ENCODE measurements around the gene PRSS36. TPM values are rescaled to one million over a fixed set of nuclear protein-coding genes. Genes with fewer than 3 reads are reported as not detected.

Gene PRSS36
- total RNA-seq, 2 experiments from 2014 or later, result 0.23 to 0.31 TPM

- ChIA-PET CTCF (no interaction called here), POLR2A (no interaction called here)
These were observed 1.6 kb downstream of the PRSS36 start for GRCh38 chr16:31148281-31148728.

- ChIA-PET CTCF (no interaction called here), POLR2A (no interaction called here)
These were observed 2.3 kb downstream of the PRSS36 start for GRCh38 chr16:31147574-31147973.

GRCh38 chr16:31145398-31145990, 4.4 kb downstream of the PRSS36 start:
- POLR2A ChIA-PET, result no interaction called here
- CTCF ChIA-PET, result interaction anchor here (0.7 to 1.3 kb wide), 2 partner anchors 161 to 315 kb away, joined by 3 to 7 read pairs; no protein-coding TSS in a partner anchor

- ChIA-PET CTCF (interaction anchor here (0.6 to 3.3 kb wide), 5 partner anchors 35 to 316 kb away, joined by 3 to 14 read pairs (median 4); partner anchors contain the start of gene FUS), POLR2A (interaction anchor here (2.9 kb wide), 1 partner anchor 26 kb away, joined by 27 read pairs; the partner anchor contains the start of gene KAT8)
These were observed 5.4 kb downstream of the PRSS36 start for GRCh38 chr16:31144418-31144817.

- ChIA-PET POLR2A (interaction anchor here (2.6 to 2.9 kb wide), 2 partner anchors 26 to 36 kb away, joined by 22 to 27 read pairs; partner anchors contain the start of genes FUS and KAT8), CTCF (interaction anchor here (0.9 to 3.3 kb wide), 3 partner anchors 36 to 293 kb away, joined by 3 to 14 read pairs (median 3); partner anchors contain the start of gene FUS)
These were observed 6.1 kb downstream of the PRSS36 start for GRCh38 chr16:31143694-31144148.

- CTCF ChIA-PET, result interaction anchor here (0.6 to 3.3 kb wide), 26 partner anchors 8 to 536 kb away, joined by 3 to 18 read pairs (median 6); partner anchors contain the start of genes FUS, HSD3B7, KAT8 and PYCARD
- POLR2A ChIA-PET, result interaction anchor here (0.6 to 2.9 kb wide), 7 partner anchors 25 to 318 kb away, joined by 3 to 27 read pairs (median 6); partner anchors contain the start of genes FUS, KAT8, ZNF646 and ZNF668
These were observed 6.7 kb downstream of the PRSS36 start for GRCh38 chr16:31143011-31143693.

- ChIA-PET POLR2A (interaction anchor here (0.5 to 2.9 kb wide), 13 partner anchors 22 to 318 kb away, joined by 3 to 27 read pairs (median 4); partner anchors contain the start of genes FUS, KAT8, ZNF646 and ZNF668), CTCF (interaction anchor here (0.6 to 3.3 kb wide), 33 partner anchors 9 to 536 kb away, joined by 3 to 18 read pairs (median 4); partner anchors contain the start of genes FUS, HSD3B7, KAT8 and PYCARD)
These were observed 7.5 kb downstream of the PRSS36 start for GRCh38 chr16:31142109-31143010.

- ChIA-PET POLR2A (interaction anchor here (0.6 to 2.9 kb wide), 10 partner anchors 21 to 319 kb away, joined by 3 to 27 read pairs (median 5); partner anchors contain the start of genes FUS, KAT8, ZNF646 and ZNF668), CTCF (interaction anchor here (0.7 to 3.3 kb wide), 28 partner anchors 8 to 319 kb away, joined by 3 to 18 read pairs (median 5); partner anchors contain the start of genes FUS, HSD3B7, KAT8 and PYCARD)
These were observed 8.3 kb downstream of the PRSS36 start for GRCh38 chr16:31141489-31142108.

- ChIA-PET CTCF (interaction anchor here (1.8 to 3.3 kb wide), 3 partner anchors 20 to 39 kb away, joined by 8 to 18 read pairs (median 14); partner anchors contain the start of genes FUS and KAT8), POLR2A (interaction anchor here (2.6 kb wide), 1 partner anchor 39 kb away, joined by 22 read pairs; the partner anchor contains the start of gene FUS)
These were observed 8.8 kb downstream of the PRSS36 start for GRCh38 chr16:31141071-31141469.

- ChIA-PET POLR2A (no interaction called here), CTCF (interaction anchor here (0.6 to 0.7 kb wide), 3 partner anchors 49 to 702 kb away, joined by 3 to 4 read pairs (median 3); no protein-coding TSS in a partner anchor)
These were observed 11.0 kb downstream of the PRSS36 start for GRCh38 chr16:31138621-31139578.

GRCh38 chr16:31136822-31137499, 12.9 kb downstream of the PRSS36 start:
- ChIA-PET CTCF (interaction anchor here (2.3 kb wide), 1 partner anchor 11 kb away, joined by 4 read pairs; no protein-coding TSS in a partner anchor), POLR2A (interaction anchor here (0.5 kb wide), 1 partner anchor 78 kb away, joined by 5 read pairs; no protein-coding TSS in a partner anchor)

GRCh38 chr16:31136287-31136662, 13.6 kb downstream of the PRSS36 start:
- POLR2A ChIA-PET, result no interaction called here

GRCh38 chr16:31135535-31136286, 14.2 kb downstream of the PRSS36 start, which contains the start of gene PRSS8:
PRSS8 (minus strand) TSS chr16:31135727; CDS start chr16:31135498, 229 bp downstream.
- ChIA-PET CTCF (interaction anchor here (0.6 kb wide), 1 partner anchor 79 kb away, joined by 4 read pairs; no protein-coding TSS in a partner anchor), POLR2A (no interaction called here)

More at GRCh38 chr16:31136287-31136662, 13.6 kb downstream of the PRSS36 start:
- CTCF ChIA-PET, result interaction anchor here (0.6 to 2.3 kb wide), 2 partner anchors 10 to 80 kb away, joined by 4 read pairs; no protein-coding TSS in a partner anchor

GRCh38 chr16:31134625-31135534, 15.0 kb downstream of the PRSS36 start:
- POLR2A ChIA-PET, result no interaction called here
- CTCF ChIA-PET, result no interaction called here

Measured in activated CD8-positive, alpha-beta memory T cell treated with anti-CD3 and anti-CD28 coated beads for 36 hours (primary cell).